Suppressor macrophage treated with lipopolysaccharide for 1 hour (primary cell): ENCODE results near the gene SETD4.

Experiments
- DNase-seq, 3 donors: peaks; one replicate each; pipeline ENCODE4 v3.0.0-alpha.2; 2020 to 2022

Gene SETD4

DNA sequence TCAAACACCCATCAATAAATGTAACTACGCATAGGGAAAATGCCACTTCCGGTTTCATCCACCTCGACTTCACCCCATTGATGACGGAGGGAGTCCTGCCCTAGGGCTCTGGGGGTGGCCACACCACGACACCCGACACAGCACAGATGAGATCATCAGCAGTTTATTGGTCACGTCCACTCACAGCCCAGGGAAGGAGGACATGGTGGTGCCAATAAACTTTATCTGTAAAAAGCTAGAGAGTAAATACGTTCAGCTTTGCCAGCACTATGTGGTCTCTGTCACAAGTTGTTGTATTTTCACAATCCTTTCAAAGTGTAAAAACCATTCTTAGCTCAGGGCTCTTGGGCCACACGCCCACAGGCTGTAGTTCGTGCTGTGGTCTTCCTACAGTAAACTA, 16.3 kb downstream of the SETD4 start:
- no peak for DNase-seq

- no peak for DNase-seq
Observed at GRCh38 chr21:36041910-36042309, 18.4 kb downstream of the SETD4 start.

DNA sequence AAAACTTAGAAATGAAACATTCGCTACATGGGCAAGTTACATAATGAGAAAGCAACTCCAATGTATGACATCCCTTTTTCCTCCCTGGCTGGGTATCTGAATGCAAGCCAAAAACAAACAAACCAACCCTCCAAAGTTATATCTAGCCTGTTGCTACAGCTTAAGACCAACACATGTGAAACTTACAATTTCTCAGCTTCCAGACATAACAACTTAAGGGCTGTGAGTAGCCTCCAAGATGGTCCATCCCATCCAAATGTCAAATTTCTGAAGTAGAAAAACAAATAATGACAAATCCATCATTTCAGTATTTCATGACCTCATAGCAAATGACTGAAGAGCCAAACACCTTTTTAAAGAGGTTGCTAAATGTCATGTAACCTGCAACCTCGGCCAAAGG, 19.9 kb downstream of the SETD4 start:
- DNase-seq = no peak

- no peak for DNase-seq
Observed at GRCh38 chr21:36039861-36040260, 20.5 kb downstream of the SETD4 start.

DNA sequence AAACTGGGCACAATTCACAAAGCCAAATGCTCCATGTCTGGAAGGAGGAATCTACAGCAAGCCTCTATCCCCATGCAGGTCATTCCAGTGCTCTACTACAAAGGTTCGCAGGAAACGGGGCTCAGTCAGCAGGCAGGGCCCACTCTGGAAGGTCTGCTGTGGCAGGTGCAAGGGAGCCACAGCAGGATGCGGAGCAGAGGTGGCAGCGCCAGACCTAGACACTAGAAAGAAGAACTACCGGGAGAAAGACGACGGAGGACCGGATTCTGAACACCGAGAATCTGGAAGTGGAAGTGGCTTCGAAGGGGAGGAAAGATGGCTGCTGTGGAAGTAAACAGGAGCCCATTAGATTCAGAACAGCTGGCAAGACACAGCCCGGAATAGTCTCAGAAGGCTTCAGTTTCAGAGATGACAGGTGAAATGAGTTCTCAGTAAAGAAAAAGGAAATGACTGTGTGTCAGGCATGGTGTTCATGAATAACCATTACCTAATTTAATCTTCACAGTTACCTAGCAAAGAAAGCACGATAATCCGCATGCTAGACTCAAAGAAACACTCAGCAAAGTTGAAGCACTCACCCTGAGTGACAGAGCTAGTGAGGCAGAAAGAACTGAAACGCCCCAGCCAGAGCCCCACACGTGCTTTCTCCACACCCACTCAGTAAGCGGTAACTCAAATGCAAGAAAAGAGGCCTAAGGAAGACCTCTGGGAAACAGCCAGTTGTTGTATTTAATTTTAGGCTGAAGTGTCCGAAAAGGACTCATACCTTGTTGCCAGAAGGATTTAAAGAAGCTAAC, 21.4 kb downstream of the SETD4 start:
- no peak for DNase-seq

DNA sequence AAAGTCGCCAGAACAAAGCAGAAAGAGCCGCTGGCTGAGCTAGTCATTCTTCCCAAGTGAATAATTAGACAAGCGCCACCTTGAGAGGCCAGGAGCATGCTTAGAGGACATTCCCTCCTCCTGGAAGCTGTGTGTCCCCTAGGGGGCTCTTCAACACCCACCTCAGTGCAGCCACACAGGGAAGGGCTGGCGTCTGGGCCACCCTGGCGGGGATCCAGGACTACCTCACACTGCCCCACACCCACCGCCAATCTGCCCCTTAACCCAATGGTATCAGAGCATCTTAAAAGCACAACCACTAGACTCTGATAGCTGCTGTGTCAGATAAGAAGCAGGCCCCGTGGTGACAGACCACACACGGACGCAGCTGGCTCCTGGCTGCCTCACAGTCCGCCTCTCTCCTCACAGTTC, 24.9 kb downstream of the SETD4 start:
- DNase-seq = no peak

GRCh38 chr21:36034211-36034913, 26.0 kb downstream of the SETD4 start:
- no peak for DNase-seq

DNA sequence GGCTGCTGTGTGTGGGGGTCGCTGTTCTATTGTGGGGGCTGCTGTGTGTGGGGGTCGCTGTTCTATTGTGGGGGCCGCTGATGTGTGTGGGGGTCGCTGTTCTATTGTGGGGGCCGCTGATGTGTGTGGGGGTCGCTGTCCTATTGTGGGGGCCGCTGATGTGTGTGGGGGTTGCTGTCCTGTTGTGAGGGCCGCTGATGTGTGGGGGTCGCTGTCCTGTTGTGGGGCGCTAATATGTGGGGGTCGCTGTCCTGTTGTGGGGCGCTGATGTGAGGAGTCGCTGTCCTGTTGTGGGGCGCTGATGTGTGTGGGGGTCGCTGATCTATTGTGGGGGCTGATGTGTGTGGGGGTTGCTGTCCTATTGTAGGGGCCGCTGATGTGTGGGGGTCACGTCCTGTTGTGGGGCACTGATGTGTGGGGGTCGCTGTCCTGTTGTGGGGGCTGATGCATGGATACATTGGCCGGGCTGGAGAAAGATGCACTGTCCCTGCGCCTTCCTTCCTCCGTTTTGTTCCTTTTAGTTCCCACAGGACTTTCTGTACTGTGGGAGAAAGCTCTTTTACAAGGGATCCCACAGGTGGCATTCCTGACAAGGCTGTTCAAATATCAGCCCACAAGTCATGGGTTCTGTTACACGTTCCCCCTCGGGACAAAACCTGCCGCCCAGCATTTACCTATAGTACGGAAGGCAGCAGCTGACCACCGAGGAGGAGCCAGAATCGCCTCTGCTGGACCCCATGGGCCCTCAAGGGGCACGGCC, 27.5 kb downstream of the SETD4 start:
- DNase-seq = no peak

GRCh38 chr21:36030581-36031189, 29.6 kb downstream of the SETD4 start:
- no peak for DNase-seq

DNA sequence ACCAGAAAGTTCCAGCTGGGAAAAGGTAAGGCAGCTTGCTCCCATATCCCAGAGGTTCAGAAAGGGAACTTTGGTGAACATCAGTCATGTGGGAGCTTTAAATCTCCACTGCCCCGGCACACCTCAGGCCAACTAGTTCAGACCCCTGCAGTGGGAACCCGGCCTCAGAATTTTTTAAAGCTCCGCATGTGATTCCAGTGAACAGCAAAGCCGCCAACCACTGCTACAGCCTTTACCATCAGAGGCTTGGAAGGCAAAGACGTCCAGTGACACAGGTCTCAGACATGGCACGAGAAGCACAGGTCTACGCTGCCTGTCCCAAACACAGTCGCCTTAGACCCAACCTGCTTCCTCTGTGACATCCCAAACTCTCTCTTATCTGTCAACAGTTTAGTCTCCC, 31.0 kb downstream of the SETD4 start:
- no peak for DNase-seq

DNA sequence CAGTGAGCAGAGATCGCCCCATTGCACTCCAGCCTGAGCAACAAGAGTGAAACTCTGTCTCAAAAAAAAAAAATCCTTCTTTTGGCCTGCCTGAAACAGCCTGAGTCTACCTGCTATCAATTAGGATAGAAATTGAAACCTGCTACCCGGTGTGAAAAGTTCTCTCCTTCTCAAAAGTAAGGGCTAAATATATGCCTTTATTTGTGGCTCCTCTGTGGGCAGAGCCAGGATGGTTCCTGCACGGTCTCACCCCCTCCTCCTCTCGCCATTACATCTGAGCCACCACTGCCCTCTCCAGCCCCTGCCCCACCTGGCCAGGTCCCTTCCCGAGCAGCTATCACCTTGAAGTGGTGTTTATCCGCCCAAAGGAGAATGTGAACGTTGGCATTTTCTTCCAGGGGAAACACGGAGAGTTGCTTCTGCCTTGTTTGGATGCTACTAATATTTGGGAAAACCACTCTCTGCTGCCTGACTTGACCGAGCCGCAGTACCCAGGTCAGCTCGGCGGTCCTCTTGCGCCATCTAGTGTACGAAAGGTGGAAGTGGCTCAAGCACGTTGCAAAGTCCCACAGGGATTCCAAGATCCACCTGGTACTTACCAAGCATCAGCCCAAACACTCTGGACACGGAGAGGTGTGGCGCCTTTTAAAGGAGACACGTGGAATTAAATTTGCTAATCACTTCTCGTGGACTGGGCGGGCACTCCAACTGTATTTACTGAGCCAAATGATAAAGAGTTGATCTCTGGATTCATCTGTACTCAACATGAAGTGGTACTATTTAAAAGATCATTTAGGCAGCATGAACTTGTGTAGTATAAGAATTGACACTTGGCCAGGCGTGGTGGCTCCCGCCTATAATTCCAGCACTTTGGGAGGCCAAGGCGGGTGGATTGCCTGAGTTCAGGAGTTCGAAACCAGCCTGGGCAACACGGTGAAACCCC, 31.9 kb downstream of the SETD4 start:
- DNase-seq = peak; percentile 66 to 83 (median 78)

GRCh38 chr21:36027347-36027746, 33.0 kb downstream of the SETD4 start:
- peak; percentile 11 to 47 (median 12) for DNase-seq

DNA sequence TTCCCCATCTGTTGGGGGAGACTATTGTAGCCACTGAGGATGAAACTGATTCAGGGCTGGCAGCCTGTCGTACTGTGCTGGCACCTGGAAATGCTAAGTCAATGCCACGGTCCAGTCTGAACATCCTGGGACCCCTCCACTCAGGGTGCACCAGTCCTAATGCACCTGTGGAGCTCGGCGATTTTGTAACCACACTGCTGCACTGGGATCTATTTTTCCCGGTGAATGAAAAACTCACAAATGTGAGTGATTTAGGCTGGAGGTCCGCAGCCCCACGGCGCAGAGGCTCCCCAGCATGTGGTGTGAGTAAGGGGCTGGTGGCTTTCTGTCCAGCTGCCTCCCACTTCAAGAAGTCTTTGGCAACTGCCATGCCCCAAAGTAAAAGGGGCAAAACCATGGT, 35.5 kb downstream of the SETD4 start:
- DNase-seq = no peak

- no peak for DNase-seq
Observed at GRCh38 chr21:36023092-36023480, 37.2 kb downstream of the SETD4 start.

- DNase-seq = no peak
Observed at GRCh38 chr21:36022427-36023091, 37.8 kb downstream of the SETD4 start.

- no peak for DNase-seq
Observed at GRCh38 chr21:36021251-36021837, 39.0 kb downstream of the SETD4 start.

- DNase-seq = no peak
Observed at GRCh38 chr21:36015045-36015444, 45.3 kb downstream of the SETD4 start.

GRCh38 chr21:36010801-36011200, 49.5 kb downstream of the SETD4 start:
- no peak for DNase-seq

GRCh38 chr21:36008505-36008904, 51.8 kb downstream of the SETD4 start:
- no peak for DNase-seq

DNA sequence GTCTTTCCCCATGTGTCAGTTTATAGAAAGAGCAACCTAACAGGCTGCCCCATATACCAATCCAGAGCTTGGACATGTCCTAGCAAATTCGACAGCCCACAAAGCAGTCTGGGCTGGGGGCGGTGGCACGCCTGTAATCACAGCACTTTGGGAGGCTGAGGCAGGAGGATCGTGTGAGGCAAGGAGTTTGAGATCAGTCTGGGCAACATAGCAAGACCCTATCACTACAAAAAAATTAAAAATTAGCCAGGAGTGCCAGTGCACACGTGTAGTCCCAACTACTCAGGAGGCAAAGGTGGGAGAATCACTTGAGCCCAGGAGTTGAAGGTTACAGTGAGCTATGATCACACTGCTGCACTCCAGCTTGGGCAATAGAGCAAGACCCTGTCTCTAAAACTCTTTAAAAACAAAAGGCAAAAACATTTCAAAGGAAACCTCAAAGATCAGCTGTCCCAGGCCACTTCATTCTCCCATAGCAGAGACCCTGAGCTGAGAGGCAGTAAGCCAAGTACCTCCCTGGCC, 54.4 kb downstream of the SETD4 start:
- no peak for DNase-seq

- no peak for DNase-seq
Observed at GRCh38 chr21:36005018-36005417, 55.3 kb downstream of the SETD4 start.
